HCT116 (cell line): ENCODE data around the gene RILPL1. TPM values are rescaled to one million over a fixed set of nuclear protein-coding genes. Genes with fewer than 3 reads are reported as not detected.
A peak's percentile ranks its signal among the peaks of the same experiment; 100 is the strongest.

Experiments
- ATAC-seq: fragments of 200-7000 bp; cut with Tn5 transposase; 2 replicates; pipeline ENCODE4 v1.9.1; 2020; ENCODE audit warnings: mild to moderate bottlenecking, moderate library complexity
- BruUV-seq: library from RNA; stranded (reverse); fragments of 400-500 nt; replicated peaks from 2 replicates; lab custom pipeline; 2021; lab: Mats Ljungman, UMichigan
- CTCF ChIA-PET: fragments of 300-600 bp; sonication (Branson Sonifier 250); formaldehyde crosslinking; loops from one replicate; lab custom pipeline; 2021; ENCODE audit warnings: antibody characterized with exemption; lab: Charles Lee
- POLR2A ChIA-PET: fragments of 300-600, 350-600 bp; sonication (Branson Sonifier 250); formaldehyde crosslinking; loops from one replicate; lab custom pipeline; 2021; ENCODE audit warnings: antibody characterized with exemption; lab: Charles Lee
- RAD21 ChIA-PET, 2 experiments: fragments of 300-600 bp; sonication (Branson Sonifier 250); formaldehyde crosslinking; loops; one replicate each; lab custom pipeline; 2023; ENCODE audit warnings: low total read pairs in 2 of 2; ENCODE audit not compliant: uncharacterized antibody in 2 of 2, unreplicated experiment in 2 of 2, low non-redundant PET in 1 of 2; lab: Charles Lee
- DNase-seq: peaks from one replicate; pipeline ENCODE4 v3.0.0-alpha.2; 2010; ENCODE audit warnings: low read depth, low spot score
- H2AFZ ChIP-seq: fragments of 200-600 bp; shearing (Covaris generic), sonication (generic); 2 replicates; pipeline ENCODE4 v1.6.1; 2017; ENCODE audit warnings: low read depth, mixed run types, mixed read lengths, antibody characterized with exemption, low read length; ENCODE audit not compliant: poor library complexity, severe bottlenecking
- H3K27ac ChIP-seq: 2 replicates; pipeline ENCODE4 v1.5.1; 2012; ENCODE audit warnings: low read depth, low read length
- H3K27me3 ChIP-seq: fragments of 200-600 bp; sonication (generic); 2 replicates; pipeline ENCODE4 v1.6.1; 2016; ENCODE audit warnings: mixed run types, low read length, mixed read lengths; ENCODE audit not compliant: insufficient read depth
- H3K36me3 ChIP-seq, 2 experiments: fragments of 200-500 bp in 1 of 2; fragments of 200-600 bp in 1 of 2; sonication (Bioruptor generic) in 1 of 2; sonication (generic) in 1 of 2; 2 replicates each; pipeline versions ENCODE4 v1.5.1 to v1.6.1; 2014 to 2016; ENCODE audit warnings: low read length in 2 of 2, inconsistent platforms in 1 of 2, mixed read lengths in 1 of 2, mixed run types in 1 of 2; ENCODE audit not compliant: insufficient read depth in 2 of 2, control insufficient read depth in 1 of 2
- H3K4me1 ChIP-seq, 2 experiments: fragments of 200-600 bp in 1 of 2; sonication (generic) in 1 of 2; 2 replicates each; pipeline versions ENCODE4 v1.5.1 to v1.6.1; 2012 to 2017; ENCODE audit warnings: low read length in 2 of 2, inconsistent platforms in 1 of 2, mild to moderate bottlenecking in 1 of 2, mixed read lengths in 1 of 2, mixed run types in 1 of 2, moderate library complexity in 1 of 2; ENCODE audit not compliant: insufficient read depth in 2 of 2, control insufficient read depth in 1 of 2
- H3K4me2 ChIP-seq: fragments of 200-600 bp; sonication (generic); 2 replicates; pipeline ENCODE4 v1.6.1; 2017; ENCODE audit warnings: mixed run types, low read length, mixed read lengths
- H3K4me3 ChIP-seq, 2 experiments: fragments of 200-600 bp in 1 of 2; sonication (generic) in 1 of 2; replicated peaks in 1 of 2; 2 replicates each; pipeline ENCODE4 v1.5.1; 2011 to 2016; ENCODE audit warnings: low read length in 2 of 2, control low read depth in 1 of 2, low read depth in 1 of 2, mild to moderate bottlenecking in 1 of 2, mixed read lengths in 1 of 2, mixed run types in 1 of 2
- H3K79me2 ChIP-seq: fragments of 200-600 bp; sonication (generic); 2 replicates; pipeline ENCODE4 v1.6.1; 2017; ENCODE audit warnings: mild to moderate bottlenecking, mixed run types, low read length, moderate library complexity, mixed read lengths; ENCODE audit not compliant: insufficient read depth
- H3K9ac ChIP-seq: fragments of 200-600 bp; sonication (generic); 2 replicates; pipeline ENCODE4 v1.6.1; 2016; ENCODE audit warnings: low read length, mixed read lengths
- H3K9me2 ChIP-seq: fragments of 200-600 bp; sonication (generic), shearing (Covaris generic); 2 replicates; pipeline ENCODE4 v1.6.1; 2017; ENCODE audit warnings: mixed run types, mild to moderate bottlenecking, moderate library complexity; ENCODE audit not compliant: insufficient read depth
- H3K9me3 ChIP-seq, 2 experiments: fragments of 200-500 bp in 1 of 2; fragments of 200-600 bp in 1 of 2; sonication (Bioruptor generic) in 1 of 2; sonication (generic) in 1 of 2; 2 replicates each; pipeline ENCODE4 v1.6.1; 2014 to 2017; ENCODE audit warnings: low read length in 2 of 2, mixed read lengths in 2 of 2, inconsistent platforms in 1 of 2, low read depth in 1 of 2, mild to moderate bottlenecking in 1 of 2, mixed run types in 1 of 2, moderate library complexity in 1 of 2; ENCODE audit not compliant: control insufficient read depth in 1 of 2, insufficient read depth in 1 of 2
- H4K20me1 ChIP-seq: fragments of 200-600 bp; sonication (generic), shearing (Covaris generic); 2 replicates; pipeline ENCODE4 v1.6.1; 2017; ENCODE audit warnings: mixed run types, mild to moderate bottlenecking, moderate library complexity; ENCODE audit not compliant: insufficient read depth
- CBX3 ChIP-seq: IDR thresholded peaks from 2 replicates; pipeline ENCODE4 v1.6.1; 2012; ENCODE audit warnings: low read depth
- CEBPB ChIP-seq: IDR thresholded peaks from 2 replicates; pipeline ENCODE4 v1.6.1; 2012; ENCODE audit warnings: low read depth
- EZH2 ChIP-seq: fragments of 200-600 bp; sonication (generic); IDR thresholded peaks from 2 replicates; pipeline ENCODE4 v1.6.1; 2017; ENCODE audit warnings: antibody characterized with exemption, mixed run types
- FOSL1 ChIP-seq: IDR thresholded peaks from 2 replicates; pipeline ENCODE4 v1.6.1; 2012; ENCODE audit warnings: low read depth
- JUND ChIP-seq: IDR thresholded peaks from 2 replicates; pipeline ENCODE4 v1.6.1; 2012
- POLR2A ChIP-seq: IDR thresholded peaks from 2 replicates; pipeline ENCODE4 v1.7.0; 2011; ENCODE audit warnings: borderline replicate concordance; ENCODE audit not compliant: insufficient read depth, insufficient read length; ENCODE audit errors: extremely low read depth
- REST ChIP-seq: IDR thresholded peaks from 2 replicates; pipeline ENCODE4 v1.6.1; 2012; ENCODE audit warnings: low read depth
- SIN3A ChIP-seq: IDR thresholded peaks from 2 replicates; pipeline ENCODE4 v1.6.1; 2012; ENCODE audit warnings: low read depth
- SP1 ChIP-seq: IDR thresholded peaks from 2 replicates; pipeline ENCODE4 v1.6.1; 2012; ENCODE audit warnings: low read depth
- SRF ChIP-seq: IDR thresholded peaks from 2 replicates; pipeline ENCODE4 v1.6.1; 2012; ENCODE audit warnings: low read depth
- ZBTB33 ChIP-seq: IDR thresholded peaks from 2 replicates; pipeline ENCODE4 v1.6.1; 2011; ENCODE audit warnings: mild to moderate bottlenecking, low read length, moderate library complexity; ENCODE audit not compliant: insufficient replicate concordance; ENCODE audit errors: extremely low read depth
- ZNF274 ChIP-seq: fragments of 200-500 bp; sonication (Bioruptor generic); IDR thresholded peaks from 2 replicates; pipeline ENCODE4 v1.6.1; 2014; ENCODE audit warnings: mild to moderate bottlenecking, low read depth, low read length, inconsistent platforms
- intact Hi-C: fragments of 100-400 bp; cut with micrococcal nuclease; formaldehyde crosslinking; loops from 2 replicates; pipeline ENCODE4 v1.10.0; 2022
- total RNA-seq: library from RNA; stranded (reverse); gene quantifications from one replicate; pipeline ENCODE4 v1.2.1, GENCODE V29; 2021; ENCODE audit not compliant: unreplicated experiment

The RILPL1 gene
- total RNA-seq, 1 experiment from 2014 or later = 11.8 TPM

- CTCF ChIA-PET = no interaction called here
Observed at GRCh38 chr12:123548107-123548506, 14.6 kb upstream of the RILPL1 start.

GRCh38 chr12:123546281-123546680 lies 12.8 kb upstream of the RILPL1 start:
- ChIA-PET POLR2A (no interaction called here), RAD21 (no interaction called here), CTCF (no interaction called here)
- H3K79me2 ChIP-seq = no peaks in the 10 kb centered on the region
- H2AFZ ChIP-seq = no peak overlapping the region
- intact Hi-C loops = no loop called here
- no peak for DNase-seq
- H3K4me2 ChIP-seq = 0 out of 2 replicates have a peak overlapping the region, but pooled peaks have one; percentile 8
- no peaks in the 10 kb centered on the region for H4K20me1 ChIP-seq
- ATAC-seq = peak; percentile 82
- no peak overlapping the region for H3K27ac ChIP-seq
- no peaks in the 10 kb centered on the region for H3K27me3 ChIP-seq
- no peak overlapping the region for H3K4me3 ChIP-seq
- peaks cover 0 to 5% of the 10 kb centered on the region in 2 experiments; a peak in 1 of 4 replicates for H3K4me1 ChIP-seq
- no peak overlapping the region for H3K9ac ChIP-seq
- H3K9me2 ChIP-seq = no peaks in the 10 kb centered on the region
- TF ChIP-seq ZBTB33 = no peak
- no peak for TF ChIP-seq SRF
- TF ChIP-seq EZH2 = no peak
- TF ChIP-seq JUND = no peak
- no peak for TF ChIP-seq FOSL1
- no peak for TF ChIP-seq CBX3
- no peak for TF ChIP-seq CEBPB
- no peak for TF ChIP-seq ZNF274
- no peak for TF ChIP-seq REST
- TF ChIP-seq SP1 = no peak
- TF ChIP-seq POLR2A = no peak
- TF ChIP-seq SIN3A = no peak
- no peaks in the 10 kb centered on the region for H3K9me3 ChIP-seq
- no TSS peak for BruUV-seq
- H3K36me3 ChIP-seq = no peaks in the 10 kb centered on the region

More at GRCh38 chr12:123548107-123548506, 14.6 kb upstream of the RILPL1 start:
- no peaks in the 10 kb centered on the region for H3K9me3 ChIP-seq
- no peaks in the 10 kb centered on the region for H4K20me1 ChIP-seq
- ChIA-PET POLR2A (no interaction called here), RAD21 (no interaction called here)
- no peaks in the 10 kb centered on the region for H3K9me2 ChIP-seq
- intact Hi-C loops = no loop called here
- H3K36me3 ChIP-seq = no peaks in the 10 kb centered on the region
- H3K27ac ChIP-seq = no peak overlapping the region
- no peak overlapping the region for H3K4me3 ChIP-seq
- no peak overlapping the region for H3K4me2 ChIP-seq
- peaks cover 0 to 5% of the 10 kb centered on the region in 2 experiments; a peak in 1 of 4 replicates for H3K4me1 ChIP-seq
- ATAC-seq (no peak), DNase-seq (no peak)
- no peak overlapping the region for H2AFZ ChIP-seq
- no peak for TF ChIP-seq CBX3
- H3K27me3 ChIP-seq = no peaks in the 10 kb centered on the region
- H3K79me2 ChIP-seq = no peaks in the 10 kb centered on the region
- no peak overlapping the region for H3K9ac ChIP-seq
- BruUV-seq = no TSS peak
